ENCODE measurements around the gene ISM2.

ISM2 gene

GRCh38 chr14:77502109-77502782, 3.6 kb upstream of the ISM2 start:
- H3K27me3 ChIP-seq (ENCODE audit: insufficient read depth, low read length, poor library complexity): no peaks in the 10 kb centered on the region
- no peak overlapping the region for H3K27ac ChIP-seq (ENCODE audit: low read length)
- H3K9me3 ChIP-seq (ENCODE audit: insufficient read depth, low read length, severe bottlenecking): no peaks in the 10 kb centered on the region
- H3K36me3 ChIP-seq (ENCODE audit: insufficient read depth, low read length): no peaks in the 10 kb centered on the region
- TF ChIP-seq CTCF (IDR thresholded peaks at IDR 0.05; ENCODE audit: borderline replicate concordance, extremely low read depth, low read length, poor library complexity, severe bottlenecking) (no peak), EZH2 (IDR thresholded peaks at IDR 0.05; ENCODE audit: borderline replicate concordance, low read depth, low read length, severe bottlenecking) (no peak)
- no peak for DNase-seq
- no peaks in the 10 kb centered on the region for H4K20me1 ChIP-seq (ENCODE audit: insufficient read depth, low read length)
- no peak overlapping the region for H3K9ac ChIP-seq (ENCODE audit: low read depth, low read length)
- no peaks in the 10 kb centered on the region for H3K4me1 ChIP-seq (ENCODE audit: insufficient read depth, low read length)
- no peak overlapping the region for H3K4me3 ChIP-seq (ENCODE audit: low read depth in 1 of 2, low read length in 2 of 2)
- no peak overlapping the region for H3K4me2 ChIP-seq (ENCODE audit: insufficient read depth, low read length)
- ATAC-seq (ENCODE audit: insufficient read depth, low read depth): no peak
- H3K79me2 ChIP-seq (ENCODE audit: insufficient read depth, low read length): no peaks in the 10 kb centered on the region
- no peak overlapping the region for H2AFZ ChIP-seq (ENCODE audit: low read depth, low read length)

- no peaks in the 10 kb centered on the region for H3K9me3 ChIP-seq (ENCODE audit: insufficient read depth, low read length, severe bottlenecking)
- no peak overlapping the region for H2AFZ ChIP-seq (ENCODE audit: low read depth, low read length)
- ATAC-seq (ENCODE audit: insufficient read depth, low read depth): no peak
- no peaks in the 10 kb centered on the region for H3K36me3 ChIP-seq (ENCODE audit: insufficient read depth, low read length)
- H3K27ac ChIP-seq (ENCODE audit: low read length): no peak overlapping the region
- H3K4me1 ChIP-seq (ENCODE audit: insufficient read depth, low read length): no peaks in the 10 kb centered on the region
- H3K9ac ChIP-seq (ENCODE audit: low read depth, low read length): no peak overlapping the region
- no peak overlapping the region for H3K4me3 ChIP-seq (ENCODE audit: low read depth in 1 of 2, low read length in 2 of 2)
- H3K79me2 ChIP-seq (ENCODE audit: insufficient read depth, low read length): no peaks in the 10 kb centered on the region
- no peaks in the 10 kb centered on the region for H3K27me3 ChIP-seq (ENCODE audit: insufficient read depth, low read length, poor library complexity)
- TF ChIP-seq EZH2 (IDR thresholded peaks at IDR 0.05; ENCODE audit: borderline replicate concordance, low read depth, low read length, severe bottlenecking): no peak
- no peak overlapping the region for H3K4me2 ChIP-seq (ENCODE audit: insufficient read depth, low read length)
- no peaks in the 10 kb centered on the region for H4K20me1 ChIP-seq (ENCODE audit: insufficient read depth, low read length)
- no peak for DNase-seq
Measured at GRCh38 chr14:77498984-77499527, 440 bp upstream of the ISM2 start.

- Histone ChIP-seq H3K79me2 (ENCODE audit: insufficient read depth, low read length) (no peaks in the 10 kb centered on the region), H4K20me1 (ENCODE audit: insufficient read depth, low read length) (no peaks in the 10 kb centered on the region), H3K9ac (ENCODE audit: low read depth, low read length) (no peak overlapping the region), H3K9me3 (ENCODE audit: insufficient read depth, low read length, severe bottlenecking) (no peaks in the 10 kb centered on the region), H3K27me3 (ENCODE audit: insufficient read depth, low read length, poor library complexity) (no peaks in the 10 kb centered on the region), H3K36me3 (ENCODE audit: insufficient read depth, low read length) (no peaks in the 10 kb centered on the region), H2AFZ (ENCODE audit: low read depth, low read length) (no peak overlapping the region), H3K27ac (ENCODE audit: low read length) (no peak overlapping the region), H3K4me2 (ENCODE audit: insufficient read depth, low read length) (no peak overlapping the region), H3K4me1 (ENCODE audit: insufficient read depth, low read length) (no peaks in the 10 kb centered on the region), H3K4me3 (ENCODE audit: low read depth in 1 of 2, low read length in 2 of 2) (no peak overlapping the region)
- ATAC-seq (ENCODE audit: insufficient read depth, low read depth) (no peak), DNase-seq (no peak)
- TF ChIP-seq EZH2 (IDR thresholded peaks at IDR 0.05; ENCODE audit: borderline replicate concordance, low read depth, low read length, severe bottlenecking): no peak
- TF ChIP-seq CTCF (IDR thresholded peaks at IDR 0.05; ENCODE audit: borderline replicate concordance, extremely low read depth, low read length, poor library complexity, severe bottlenecking): no peak
Measured at GRCh38 chr14:77495334-77495733, 3.3 kb downstream of the ISM2 start.

- Histone ChIP-seq H3K36me3 (ENCODE audit: insufficient read depth, low read length) (no peaks in the 10 kb centered on the region), H3K4me3 (ENCODE audit: low read depth in 1 of 2, low read length in 2 of 2) (no peak overlapping the region), H3K27ac (ENCODE audit: low read length) (no peak overlapping the region), H3K27me3 (ENCODE audit: insufficient read depth, low read length, poor library complexity) (no peaks in the 10 kb centered on the region), H2AFZ (ENCODE audit: low read depth, low read length) (no peak overlapping the region), H3K79me2 (ENCODE audit: insufficient read depth, low read length) (no peaks in the 10 kb centered on the region), H3K9me3 (ENCODE audit: insufficient read depth, low read length, severe bottlenecking) (no peaks in the 10 kb centered on the region), H4K20me1 (ENCODE audit: insufficient read depth, low read length) (no peaks in the 10 kb centered on the region), H3K4me1 (ENCODE audit: insufficient read depth, low read length) (no peaks in the 10 kb centered on the region), H3K4me2 (ENCODE audit: insufficient read depth, low read length) (no peak overlapping the region), H3K9ac (ENCODE audit: low read depth, low read length) (no peak overlapping the region)
- ATAC-seq (ENCODE audit: insufficient read depth, low read depth) (no peak), DNase-seq (no peak)
- TF ChIP-seq EZH2 (IDR thresholded peaks at IDR 0.05; ENCODE audit: borderline replicate concordance, low read depth, low read length, severe bottlenecking) (no peak), CTCF (IDR thresholded peaks at IDR 0.05; ENCODE audit: borderline replicate concordance, extremely low read depth, low read length, poor library complexity, severe bottlenecking) (no peak)
Measured at GRCh38 chr14:77491056-77491455, 7.6 kb downstream of the ISM2 start.

All from DND-41 (cell line).